ENCODE results near the gene GPLD1. TPM values are rescaled to one million over a fixed set of nuclear protein-coding genes. Genes with fewer than 3 reads are reported as not detected.

Gene GPLD1
- total and polyA plus RNA-seq, 8 donors = 0.27 to 1.2 (median 0.93) TPM

GRCh38 chr6:24378473-24379097, 110.8 kb downstream of the GPLD1 start:
- DNase-seq (no peak), FAIRE-seq (no peak), ATAC-seq (no peak)
- no peaks in the 10 kb centered on the region for H3K27me3 ChIP-seq
- H3K36me3 ChIP-seq = no peaks in the 10 kb centered on the region
- intact Hi-C loops (cut with DNase I) = no loop called here
- WGBS, 2 donors = 58 to 67% methylated on average over 1 of the region's 1 CpG
- H3K9me3 ChIP-seq = no peaks in the 10 kb centered on the region
- no peaks in the 10 kb centered on the region for H3K4me1 ChIP-seq
- no peak overlapping the region for H3K27ac ChIP-seq
- TF ChIP-seq CTCF (IDR thresholded peaks at IDR 0.05) = no peak
- H3K4me3 ChIP-seq = no peak overlapping the region

Other genes with a start within 250 kb of the GPLD1 start
- gene DCDC2, start 131.5 kb downstream of the GPLD1 start, total RNA-seq = 10 to 100 TPM; 20.6 to 40.4 (median 23.9) TPM
- gene DCDC2, start 131.5 kb downstream of the GPLD1 start, polyA plus RNA-seq = 10 to 100 TPM; 13.1 to 13.2 TPM
- 10 to 100 TPM in 5 of 6 donors, 1 to 10 TPM in 1; 9.4 to 17.4 (median 13.0) TPM for gene MRS2, start 86.6 kb downstream of the GPLD1 start, total RNA-seq
- gene MRS2, start 86.6 kb downstream of the GPLD1 start, polyA plus RNA-seq = 10 to 100 TPM in 1 of 2 donors, 1 to 10 TPM in 1; 7.4 to 11.2 TPM
- 1 to 10 TPM; 3.8 to 9.2 (median 6.1) TPM for gene ALDH5A1, start 5.4 kb upstream of the GPLD1 start, total RNA-seq
- gene ALDH5A1, start 5.4 kb upstream of the GPLD1 start, polyA plus RNA-seq = 1 to 10 TPM; 2.1 to 5.9 TPM
- gene KIAA0319, start 156.6 kb upstream of the GPLD1 start, total RNA-seq = 1 to 10 TPM in 3 of 6 donors, under 1 TPM in 3; 0.51 to 1.2 (median 0.95) TPM
- gene KIAA0319, start 156.6 kb upstream of the GPLD1 start, polyA plus RNA-seq = 1 to 10 TPM; 1.5 to 4.6 TPM
- gene TDP2, start 177.3 kb upstream of the GPLD1 start, total RNA-seq = 10 to 100 TPM; 14.7 to 26.9 (median 18.3) TPM
- 10 to 100 TPM; 21.6 to 41.9 TPM for gene TDP2, start 177.3 kb upstream of the GPLD1 start, polyA plus RNA-seq
- gene ACOT13, start 177.5 kb upstream of the GPLD1 start, total RNA-seq = 10 to 100 TPM in 3 of 6 donors, 1 to 10 TPM in 3; 7.1 to 11.6 (median 9.3) TPM
- 10 to 100 TPM; 10.2 to 17.7 TPM for gene ACOT13, start 177.5 kb upstream of the GPLD1 start, polyA plus RNA-seq
- 10 to 100 TPM; 33.7 to 85.6 (median 53.2) TPM for gene C6orf62, start 229.6 kb upstream of the GPLD1 start, total RNA-seq
- gene C6orf62, start 229.6 kb upstream of the GPLD1 start, polyA plus RNA-seq = 10 to 100 TPM; 45.7 to 52.4 TPM